IPS DF 4.7 (cell line): ENCODE data around the gene SLC16A12.
"Not testable (repeated sequence)": the region's sequence is repeated elsewhere in the genome, so short reads cannot be mapped to it uniquely, and the experiment has no call there.

Source experiments
- DNase-seq: peaks from one replicate; pipeline ENCODE4 v3.0.0-alpha.2; 2013; ENCODE audit warnings: low spot score; ENCODE audit errors: extremely low read depth

The SLC16A12 gene

DNA sequence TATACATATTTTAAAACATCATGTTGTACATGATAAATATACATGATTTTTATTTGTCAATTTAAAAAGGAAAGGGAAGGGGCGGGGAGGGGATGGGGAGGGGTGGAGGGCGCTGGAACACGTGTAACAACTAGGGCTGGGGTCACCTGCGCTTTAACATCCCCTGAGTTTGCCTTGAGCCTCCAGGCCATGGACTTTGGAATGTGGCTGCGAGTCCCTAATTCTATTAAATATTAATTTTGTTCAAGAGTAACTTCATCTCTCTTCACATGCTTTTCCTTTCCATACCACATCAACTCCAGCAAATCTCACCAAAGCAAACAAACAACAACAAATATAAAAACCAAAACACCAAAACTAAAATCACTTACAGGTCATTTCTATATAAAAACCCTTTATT is 110.4 kb downstream of the SLC16A12 start:
- DNase-seq = no peak

DNA sequence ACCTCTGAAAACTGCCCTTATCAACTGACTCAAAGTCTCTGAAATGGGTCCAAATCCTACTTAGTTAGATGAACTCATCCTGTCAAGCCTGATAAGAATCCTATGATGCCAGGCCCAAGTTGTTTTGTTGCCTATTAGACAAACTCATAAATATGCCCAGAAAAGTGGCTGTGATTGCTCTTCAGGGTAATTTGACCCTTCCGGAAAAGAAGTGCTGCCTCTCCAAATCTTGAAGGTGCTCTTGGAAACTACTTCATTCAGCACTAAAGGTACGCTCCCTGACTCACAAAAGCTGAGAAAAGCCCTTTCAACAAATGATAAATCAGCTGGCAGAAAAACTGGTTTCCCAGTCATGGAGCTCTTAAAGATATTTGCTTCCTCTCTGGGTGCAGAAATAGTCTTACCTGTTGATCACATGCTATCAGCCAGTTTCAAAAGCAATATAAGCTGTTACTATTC is 114.3 kb downstream of the SLC16A12 start:
- DNase-seq = no peak

DNA sequence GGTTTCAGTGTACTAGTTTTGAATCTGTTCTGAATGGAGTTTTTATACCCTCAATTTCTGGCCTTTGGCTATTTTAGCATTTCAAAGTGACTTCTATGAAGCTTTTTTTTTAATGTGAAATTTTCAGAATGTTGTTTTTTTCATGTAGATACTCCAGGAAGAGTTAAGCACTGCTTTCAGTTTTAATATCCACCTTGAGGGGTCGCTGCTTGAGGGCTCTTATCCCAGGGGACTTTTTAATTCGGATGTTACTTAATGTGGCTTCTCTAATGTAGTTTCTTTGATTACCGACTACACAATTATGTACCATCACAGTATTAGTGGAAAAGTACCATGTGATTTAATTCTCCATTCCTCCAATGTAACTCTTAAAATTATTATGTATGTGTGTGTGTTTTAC is 115.8 kb downstream of the SLC16A12 start:
- DNase-seq = no peak

DNA sequence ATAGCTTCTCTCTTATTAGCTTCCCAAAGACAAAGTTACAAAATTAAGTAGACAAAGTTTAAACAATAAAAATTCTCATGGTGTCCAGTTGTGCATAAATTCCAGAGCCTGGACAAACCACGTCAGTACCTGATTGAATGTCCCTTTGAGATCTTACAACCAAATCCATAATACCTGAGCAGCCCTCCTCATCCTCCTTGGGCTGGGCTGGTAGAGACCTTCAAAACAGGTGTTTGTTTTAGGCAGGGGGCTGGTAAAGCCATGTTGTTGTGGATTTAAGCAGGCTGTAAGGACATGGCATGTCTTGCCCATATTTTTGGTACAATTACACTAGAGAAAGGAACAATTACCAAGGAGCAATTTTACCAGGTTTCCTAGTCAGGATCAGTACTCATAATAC is 118.9 kb downstream of the SLC16A12 start:
- DNase-seq = no peak

DNA sequence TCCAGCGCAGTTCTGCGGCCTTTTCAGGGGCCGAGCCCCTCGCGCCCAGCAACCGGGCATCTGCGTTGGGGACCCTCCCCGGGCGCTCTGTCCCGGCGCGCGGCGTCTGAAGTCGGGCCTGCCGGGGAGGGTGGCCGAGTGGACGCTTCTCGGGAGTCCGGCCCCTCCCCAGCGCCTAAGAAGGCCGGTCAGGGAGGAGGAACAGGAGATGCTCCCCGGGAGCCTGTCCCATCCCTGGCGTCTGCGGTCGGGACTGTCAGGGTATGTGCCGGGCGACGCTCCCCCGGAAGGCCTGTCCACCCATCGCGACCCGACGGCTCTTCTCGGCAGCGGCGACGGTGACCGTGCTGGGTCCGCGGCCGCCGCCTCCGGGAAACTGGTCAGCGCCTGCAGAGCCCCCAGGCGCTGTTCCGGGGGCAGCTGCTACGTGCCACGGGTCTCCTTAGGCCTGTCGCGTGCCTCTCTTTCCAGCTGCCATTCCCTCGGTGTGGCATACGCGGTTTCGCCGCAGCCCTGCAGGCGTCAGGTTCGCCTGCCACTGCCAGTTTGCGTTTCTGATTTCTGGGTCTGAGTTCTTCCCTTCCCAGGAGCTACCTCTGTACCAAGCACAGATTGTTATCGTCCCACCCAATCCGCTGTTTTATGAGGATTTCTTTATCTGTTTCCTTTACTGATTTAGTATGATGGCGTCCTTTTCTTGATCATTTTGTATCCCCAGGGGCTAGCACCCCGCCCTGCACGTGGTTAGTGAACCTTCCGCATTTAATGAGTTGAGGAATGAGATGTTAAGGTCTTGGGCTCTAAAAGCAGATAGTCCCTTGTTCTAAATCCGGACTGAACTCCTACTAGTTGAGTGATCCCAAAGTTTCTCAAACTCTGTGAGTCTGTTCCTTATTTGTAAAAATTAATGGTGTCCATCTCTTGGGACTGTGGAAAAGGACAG is 120.2 kb downstream of the SLC16A12 start:
- DNase-seq = no peak

DNA sequence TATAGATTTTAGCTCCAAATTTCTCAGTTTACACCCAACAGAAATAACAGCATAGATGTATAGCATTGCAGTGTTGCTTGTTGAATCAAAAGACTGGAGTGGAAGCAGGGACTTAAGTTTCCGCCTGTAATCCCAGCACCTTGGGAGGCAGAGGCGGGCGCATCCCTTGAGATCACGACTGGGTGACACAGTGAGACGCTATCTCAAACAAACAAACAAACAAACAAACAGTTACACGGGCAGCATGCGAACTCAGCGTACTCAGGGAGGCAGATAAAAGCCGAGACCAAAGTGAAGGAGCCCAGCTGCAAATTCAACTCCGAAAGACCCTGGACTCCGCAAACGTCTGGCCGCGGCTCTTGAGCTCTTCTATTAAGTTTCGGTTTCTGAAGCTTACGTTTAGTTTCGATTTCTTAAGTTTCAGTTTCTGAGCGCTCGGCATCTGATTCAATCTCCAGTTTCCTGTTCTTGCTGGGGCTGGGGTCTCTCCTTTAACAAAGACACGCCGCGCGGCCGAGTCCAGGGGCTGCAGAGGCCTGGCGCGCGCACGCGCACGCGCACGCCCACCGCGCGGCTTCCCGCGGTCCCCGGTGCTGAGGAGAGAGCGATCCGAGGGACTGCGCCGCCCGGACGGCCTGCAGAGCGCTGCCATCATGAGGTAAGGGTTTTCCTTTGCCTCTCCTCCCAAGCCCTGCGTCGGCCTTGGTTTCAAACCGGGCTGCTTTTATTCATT is 121.1 kb downstream of the SLC16A12 start, which contains the start of gene IFIT5:
Gene IFIT5, plus strand, starts transcription at position 423 of the 733 bp plus-strand sequence. Its CDS starts 231 bp downstream, at position 654.
- DNase-seq = peak; percentile 19

DNA sequence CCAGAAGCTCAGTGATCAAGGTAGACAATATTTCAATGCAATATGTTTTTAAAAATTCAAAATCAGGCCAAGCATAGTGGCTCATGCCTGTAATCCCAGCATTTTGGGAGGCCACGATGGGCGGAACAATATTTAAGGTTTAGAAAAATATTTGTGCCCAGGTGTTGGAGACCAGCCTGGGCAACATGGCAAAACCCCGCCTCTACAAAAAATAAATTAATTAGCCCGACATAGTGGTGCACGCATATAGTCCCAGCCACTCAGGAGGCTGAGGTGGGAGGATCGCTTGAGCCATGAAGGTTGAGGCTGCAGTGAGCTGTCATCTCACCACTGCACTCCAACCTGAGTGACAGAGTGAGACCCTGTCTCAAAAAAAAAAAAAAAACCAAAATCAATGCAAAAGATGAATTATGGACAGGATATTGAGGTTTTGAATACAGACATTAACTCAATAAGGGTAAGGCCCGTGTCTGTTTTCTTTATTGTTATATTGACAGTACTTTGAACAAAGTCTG is 121.9 kb downstream of the SLC16A12 start:
- no peak for DNase-seq

DNA sequence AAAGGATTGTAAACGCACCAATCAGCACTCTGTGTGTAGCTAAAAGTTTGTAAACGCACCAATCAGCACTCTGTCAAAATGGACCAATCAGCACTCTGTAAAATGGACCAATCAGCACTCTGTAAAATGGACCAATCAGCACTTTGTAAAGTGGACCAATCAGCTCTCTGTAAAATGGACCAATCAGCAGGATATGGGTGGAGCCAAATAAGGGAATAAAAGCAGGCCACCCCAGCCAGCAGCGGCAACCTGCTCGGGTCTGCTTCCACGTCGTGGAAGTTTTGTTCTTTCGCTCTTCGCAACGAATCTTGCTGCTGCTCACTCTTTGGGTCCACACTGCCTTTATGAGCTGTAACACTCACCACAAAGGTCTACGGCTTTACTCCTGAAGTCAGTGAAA is 123.1 kb downstream of the SLC16A12 start:
- not testable (repeated sequence) for DNase-seq

DNA sequence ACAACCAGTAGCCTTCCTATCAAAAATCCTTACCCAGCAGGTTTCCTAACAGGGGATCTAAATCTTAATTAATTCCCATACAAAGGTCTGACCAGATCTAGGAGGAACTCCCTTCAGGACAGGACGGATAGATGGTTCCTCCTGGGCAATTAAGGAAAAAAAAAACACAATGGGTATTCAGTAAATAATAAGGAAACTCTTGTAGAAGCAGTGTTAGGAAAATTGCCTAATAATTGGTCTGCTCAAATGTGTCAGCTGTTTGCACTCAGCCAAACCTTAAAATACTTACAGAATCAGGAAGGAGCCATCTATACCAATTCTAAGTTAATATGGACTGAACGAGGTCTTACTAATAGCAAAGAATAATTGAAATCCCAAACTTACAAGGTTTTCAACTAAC is 124.3 kb downstream of the SLC16A12 start:
- not testable (repeated sequence) for DNase-seq

DNA sequence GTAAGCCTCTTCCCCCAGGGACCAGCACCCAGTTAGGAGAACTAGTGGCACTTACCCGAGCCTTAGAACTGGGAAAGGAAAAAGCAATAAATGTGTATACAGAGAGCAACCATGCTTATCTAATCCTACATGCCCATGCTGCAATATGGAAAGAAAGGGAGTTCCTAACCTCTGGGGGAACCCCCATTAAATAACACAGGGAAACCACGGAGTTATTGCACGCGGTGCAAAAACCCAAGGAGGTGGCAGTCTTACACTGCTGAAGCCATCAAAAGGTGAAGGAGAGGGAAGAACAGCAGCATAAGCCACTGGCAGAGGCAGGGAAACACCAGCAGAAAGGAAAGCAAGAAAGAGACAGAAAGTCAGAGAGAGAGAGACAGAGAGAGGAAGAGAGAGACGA is 124.8 kb downstream of the SLC16A12 start:
- not testable (repeated sequence) for DNase-seq

DNA sequence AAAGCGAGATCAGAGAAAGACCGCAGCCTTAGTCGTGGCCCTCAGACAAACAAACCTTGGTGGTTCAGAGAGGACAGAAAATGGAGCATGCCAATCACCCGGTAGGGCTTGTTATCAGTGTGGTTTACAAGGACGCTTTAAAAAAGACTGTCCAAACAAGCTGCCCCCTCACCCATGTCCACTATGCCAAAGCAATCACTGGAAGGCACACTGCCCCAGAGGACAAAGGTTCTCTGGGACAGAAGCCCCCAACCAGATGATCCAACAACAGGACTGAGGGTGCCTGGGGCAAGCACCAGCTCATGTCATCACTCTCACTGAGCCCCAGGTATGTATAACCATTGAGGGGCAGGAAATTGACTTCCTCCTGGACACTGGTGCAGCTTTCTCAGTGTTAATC is 126.1 kb downstream of the SLC16A12 start:
- not testable (repeated sequence) for DNase-seq

DNA sequence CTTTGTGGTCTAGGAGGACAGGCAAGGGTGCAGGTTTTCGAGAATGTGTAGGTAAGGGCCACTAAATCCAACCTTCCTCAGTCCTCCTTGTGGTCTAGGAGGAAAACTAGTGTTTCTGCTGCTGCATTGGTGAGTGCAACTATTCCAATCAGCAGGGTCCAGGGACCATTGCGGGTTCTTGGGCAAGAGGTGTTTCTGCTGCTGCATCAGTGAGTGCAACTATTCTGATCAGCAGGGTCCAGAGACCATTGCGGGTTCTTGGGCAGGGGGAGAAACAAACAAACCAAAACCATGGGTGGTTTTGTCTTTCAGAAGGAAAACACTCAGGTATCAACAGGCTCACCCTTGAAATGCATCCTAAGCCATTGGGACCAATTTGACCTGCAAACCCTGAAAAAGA is 127.6 kb downstream of the SLC16A12 start:
- not testable (repeated sequence) for DNase-seq

DNA sequence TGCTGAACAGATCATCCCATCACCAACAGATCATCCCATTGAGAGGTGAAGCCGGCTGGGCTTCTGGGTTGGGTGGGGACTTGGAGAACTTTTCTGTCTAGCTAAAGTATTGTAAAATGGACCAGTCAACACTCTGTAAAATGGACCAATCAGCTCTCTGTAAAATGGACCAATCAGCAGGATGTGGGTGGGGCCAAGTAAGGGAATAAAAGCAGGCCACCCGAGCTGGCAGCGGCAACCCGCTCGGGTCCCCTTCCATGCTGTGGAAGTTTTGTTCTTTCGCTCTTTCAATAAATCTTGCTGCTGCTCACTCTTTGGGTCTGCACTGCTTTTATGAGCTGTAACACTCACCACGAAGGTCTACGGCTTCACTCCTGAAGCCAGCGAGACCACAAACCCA is 129.2 kb downstream of the SLC16A12 start:
- DNase-seq = not testable (repeated sequence)

DNA sequence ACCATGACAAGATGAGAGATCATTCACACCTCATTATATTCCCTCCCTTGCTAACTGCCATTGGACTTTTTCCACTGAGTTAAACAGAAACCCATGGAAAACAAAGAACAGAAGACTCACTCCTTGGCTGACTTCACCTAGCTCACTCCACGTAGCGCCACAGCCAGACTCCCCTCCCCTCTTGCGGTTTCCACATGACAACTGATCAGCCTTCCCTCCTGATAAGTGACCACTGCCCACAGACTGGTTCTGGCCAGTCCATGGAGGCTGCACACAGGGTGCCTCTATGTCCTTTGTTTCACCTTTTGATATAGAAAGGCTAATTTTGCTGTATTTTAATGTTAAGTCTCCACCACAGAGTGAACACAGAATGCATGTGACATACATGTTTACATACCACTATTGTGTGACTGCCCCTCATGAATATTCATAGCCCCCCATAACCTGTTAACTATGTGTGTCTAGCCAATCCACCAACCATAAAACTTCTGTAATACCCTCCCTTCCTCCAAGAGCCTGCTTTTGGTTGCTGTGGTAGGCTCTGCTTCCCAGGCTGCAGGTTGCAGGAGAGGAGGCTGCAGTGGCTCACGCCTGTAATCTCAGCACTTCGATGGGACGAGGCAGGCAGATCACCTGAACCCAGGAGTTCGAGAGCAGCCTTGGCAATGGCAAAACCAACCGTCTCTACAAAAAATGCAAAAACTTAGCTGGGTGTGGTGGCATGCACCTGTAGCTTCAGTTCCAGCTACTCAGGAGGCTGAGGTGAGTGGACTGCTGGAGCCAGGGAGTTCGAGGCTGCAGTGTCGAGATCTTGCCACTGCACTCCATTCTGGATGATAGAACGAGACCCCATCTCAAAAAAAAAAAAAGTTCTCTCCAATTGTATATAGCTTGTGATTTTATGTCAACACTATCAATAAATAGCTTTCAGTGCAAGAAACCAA is 131.0 kb downstream of the SLC16A12 start:
- no peak for DNase-seq

DNA sequence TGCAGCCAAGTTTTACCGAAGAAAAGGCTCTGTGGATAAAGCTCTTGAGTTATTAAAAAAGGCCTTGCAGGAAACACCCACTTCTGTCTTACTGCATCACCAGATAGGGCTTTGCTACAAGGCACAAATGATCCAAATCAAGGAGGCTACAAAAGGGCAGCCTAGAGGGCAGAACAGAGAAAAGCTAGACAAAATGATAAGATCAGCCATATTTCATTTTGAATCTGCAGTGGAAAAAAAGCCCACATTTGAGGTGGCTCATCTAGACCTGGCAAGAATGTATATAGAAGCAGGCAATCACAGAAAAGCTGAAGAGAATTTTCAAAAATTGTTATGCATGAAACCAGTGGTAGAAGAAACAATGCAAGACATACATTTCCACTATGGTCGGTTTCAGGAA is 132.4 kb downstream of the SLC16A12 start:
- DNase-seq = no peak

DNA sequence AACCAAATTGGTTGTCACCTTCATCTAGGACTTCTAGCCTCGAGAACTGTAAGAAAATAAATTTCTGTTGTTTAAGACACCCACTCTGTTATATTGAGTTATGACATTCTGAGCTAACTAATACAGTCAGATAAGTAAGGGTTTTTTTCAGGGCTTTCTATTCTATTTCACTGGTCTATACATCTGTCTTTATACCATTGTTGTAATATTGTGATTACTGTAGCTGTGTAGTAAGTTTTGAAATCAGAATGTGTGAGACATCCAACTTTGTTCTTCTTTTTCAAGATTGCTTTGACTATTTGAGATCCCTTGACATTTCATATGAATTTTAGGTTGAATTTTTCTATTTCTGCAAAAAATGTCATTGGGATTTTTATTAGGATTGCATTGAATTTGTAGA is 135.4 kb downstream of the SLC16A12 start:
- DNase-seq = no peak

DNA sequence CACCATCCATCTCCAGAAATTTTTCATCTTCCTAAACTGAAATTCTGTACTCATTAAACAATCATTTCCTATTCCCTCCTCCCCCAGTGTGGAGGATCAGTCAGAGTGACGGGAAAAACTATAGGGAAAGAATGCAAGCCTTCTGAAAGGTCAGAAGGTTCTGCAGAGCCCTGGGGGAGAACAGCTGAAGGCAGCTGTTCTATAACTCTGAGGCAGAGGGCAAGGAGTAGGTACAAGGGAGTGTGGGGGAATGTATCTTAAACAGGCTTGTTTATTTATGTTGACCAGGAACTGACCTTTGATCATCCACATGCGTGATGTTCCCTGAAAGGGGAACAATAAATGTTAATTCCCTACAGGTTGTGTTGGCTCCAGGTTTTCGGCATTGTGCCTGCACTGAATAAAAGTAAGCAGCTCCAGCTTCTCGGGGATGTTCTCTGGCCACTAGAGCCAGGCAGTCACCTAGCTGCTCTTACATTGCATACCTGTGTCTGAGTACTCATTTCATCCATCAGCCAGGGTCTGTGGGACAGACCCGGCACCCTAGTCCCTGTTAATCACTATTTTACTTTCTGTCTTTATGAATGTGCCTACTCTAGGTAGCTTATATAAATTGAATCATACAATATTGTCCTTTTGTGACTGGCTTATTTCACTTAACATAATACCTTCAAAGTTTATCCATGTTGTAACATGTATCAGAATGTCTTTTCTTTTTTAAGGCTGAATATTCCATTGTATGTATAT is 137.2 kb downstream of the SLC16A12 start:
- no peak for DNase-seq

DNA sequence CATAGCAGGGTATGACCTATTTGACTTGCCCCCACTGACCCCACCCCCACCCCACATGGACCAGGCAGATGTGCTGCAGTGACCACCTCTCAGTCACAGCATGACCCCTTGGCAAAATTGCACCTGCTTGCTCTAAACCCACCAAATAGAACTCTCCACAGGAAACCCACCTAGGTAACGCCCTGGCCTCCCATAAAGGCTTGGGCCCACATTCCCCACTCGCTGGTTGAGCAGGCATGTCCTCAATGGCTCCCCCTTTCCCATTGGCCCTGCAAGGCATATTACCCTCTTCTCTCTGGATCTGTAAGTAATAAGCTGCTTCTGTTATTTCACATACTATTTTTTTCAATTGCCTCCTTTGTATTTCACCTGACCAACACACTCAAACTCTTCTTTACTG is 140.3 kb downstream of the SLC16A12 start:
- DNase-seq = no peak

DNA sequence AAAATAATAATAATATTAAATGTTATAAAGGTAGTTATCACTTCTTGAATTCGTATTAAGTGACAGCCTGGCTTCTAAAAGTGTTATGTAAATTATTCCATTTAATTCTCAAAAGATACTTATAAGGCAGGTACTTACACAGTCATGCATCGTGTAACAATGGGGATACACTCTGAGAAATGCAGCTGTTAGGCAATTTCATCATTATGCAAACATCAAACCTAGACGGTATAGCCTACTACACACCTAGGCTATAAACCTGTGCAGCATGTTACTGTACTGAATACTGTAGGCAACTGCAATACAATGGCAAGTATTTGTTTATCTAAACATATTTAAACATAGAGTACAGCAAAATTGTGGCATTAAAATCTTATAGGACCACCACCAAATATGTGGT is 141.5 kb downstream of the SLC16A12 start:
- no peak for DNase-seq

DNA sequence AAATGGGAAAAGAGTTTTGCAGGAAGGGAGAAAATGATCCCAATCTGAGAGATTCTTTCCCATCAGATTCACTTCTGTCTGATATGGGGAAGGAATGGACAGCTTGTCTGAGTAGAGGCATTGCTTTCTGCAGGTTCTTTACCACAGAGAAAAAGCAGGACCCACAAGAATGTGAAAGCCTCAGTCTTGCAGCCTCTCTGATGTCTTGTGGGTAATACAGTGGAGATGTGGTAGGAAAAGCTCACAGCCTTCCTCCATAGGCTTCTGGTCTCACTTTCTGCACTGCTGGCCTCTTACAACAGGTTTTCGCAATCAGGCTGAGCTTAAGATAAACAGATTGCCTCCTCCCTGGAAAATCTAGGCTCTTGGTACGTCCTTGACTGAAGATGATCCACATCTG is 142.4 kb downstream of the SLC16A12 start:
- DNase-seq = no peak
